Activated naive CD8-positive, alpha-beta T cell treated with anti-CD3 and anti-CD28 coated beads, Interleukin-2, amount 10 ng/mL, durations not matched to agents 7 days and 5 days (primary cell): Measurements from ENCODE around the gene PRR35. TPM values are rescaled to one million over a fixed set of nuclear protein-coding genes. Genes with fewer than 3 reads are reported as not detected.

Experiments used
- ATAC-seq: fragments of 150-1000 bp; cut with Tn5 transposase; one replicate; pipeline ENCODE4 v1.10.0; 2021; ENCODE audit warnings: low read depth, moderate library complexity
- POLR2A ChIA-PET: fragments of 350-600 bp; sonication (Branson Sonifier 250); formaldehyde crosslinking; loops from one replicate; lab custom pipeline; 2021; ENCODE audit warnings: antibody characterized with exemption; lab: Charles Lee
- DNase-seq: peaks from one replicate; pipeline ENCODE4 v3.0.0; 2021
- H3K27ac Mint-ChIP-seq: one replicate; pipeline ENCODE4 v1.8.0; 2022; ENCODE audit warnings: mild to moderate bottlenecking, mixed read lengths
- H3K27me3 Mint-ChIP-seq: one replicate; pipeline ENCODE4 v1.8.0; 2022; ENCODE audit warnings: mild to moderate bottlenecking, moderate library complexity, mixed read lengths
- H3K36me3 Mint-ChIP-seq: one replicate; pipeline ENCODE4 v1.8.0; 2021; ENCODE audit warnings: mild to moderate bottlenecking, mixed read lengths
- H3K4me1 Mint-ChIP-seq: one replicate; pipeline ENCODE4 v1.8.0; 2021; ENCODE audit warnings: mixed read lengths
- H3K4me3 Mint-ChIP-seq: one replicate; pipeline ENCODE4 v1.8.0; 2022; ENCODE audit warnings: mild to moderate bottlenecking, moderate library complexity, mixed read lengths
- H3K9me3 Mint-ChIP-seq: one replicate; pipeline ENCODE4 v1.8.0; 2021; ENCODE audit warnings: mixed read lengths
- total RNA-seq, 2 experiments: library from RNA; stranded (reverse); gene quantifications; one replicate each; pipeline ENCODE4 v1.2.3, GENCODE V29; 2021

Gene PRR35
- total RNA-seq, 2 experiments from 2014 or later: not detected

GRCh38 chr16:567373-568256 lies 7.4 kb downstream of the PRR35 start:
- Mint-ChIP-seq H3K9me3 (no peaks in the 10 kb centered on the region), H3K27ac (peak overlapping the region; percentile 84), H3K4me3 (peak overlapping the region; percentile 71), H3K36me3 (no peaks in the 10 kb centered on the region), H3K27me3 (no peaks in the 10 kb centered on the region), H3K4me1 (peaks cover 24% of the 10 kb centered on the region)
- ATAC-seq (no peak), DNase-seq (no peak)
- POLR2A ChIA-PET: interaction anchor here (0.6 to 1.4 kb wide), 10 partner anchors 13 to 221 kb away, joined by 3 to 8 read pairs (median 3); partner anchors contain the start of genes CAPN15, CHTF18, METTL26 and MRPL28

DNA sequence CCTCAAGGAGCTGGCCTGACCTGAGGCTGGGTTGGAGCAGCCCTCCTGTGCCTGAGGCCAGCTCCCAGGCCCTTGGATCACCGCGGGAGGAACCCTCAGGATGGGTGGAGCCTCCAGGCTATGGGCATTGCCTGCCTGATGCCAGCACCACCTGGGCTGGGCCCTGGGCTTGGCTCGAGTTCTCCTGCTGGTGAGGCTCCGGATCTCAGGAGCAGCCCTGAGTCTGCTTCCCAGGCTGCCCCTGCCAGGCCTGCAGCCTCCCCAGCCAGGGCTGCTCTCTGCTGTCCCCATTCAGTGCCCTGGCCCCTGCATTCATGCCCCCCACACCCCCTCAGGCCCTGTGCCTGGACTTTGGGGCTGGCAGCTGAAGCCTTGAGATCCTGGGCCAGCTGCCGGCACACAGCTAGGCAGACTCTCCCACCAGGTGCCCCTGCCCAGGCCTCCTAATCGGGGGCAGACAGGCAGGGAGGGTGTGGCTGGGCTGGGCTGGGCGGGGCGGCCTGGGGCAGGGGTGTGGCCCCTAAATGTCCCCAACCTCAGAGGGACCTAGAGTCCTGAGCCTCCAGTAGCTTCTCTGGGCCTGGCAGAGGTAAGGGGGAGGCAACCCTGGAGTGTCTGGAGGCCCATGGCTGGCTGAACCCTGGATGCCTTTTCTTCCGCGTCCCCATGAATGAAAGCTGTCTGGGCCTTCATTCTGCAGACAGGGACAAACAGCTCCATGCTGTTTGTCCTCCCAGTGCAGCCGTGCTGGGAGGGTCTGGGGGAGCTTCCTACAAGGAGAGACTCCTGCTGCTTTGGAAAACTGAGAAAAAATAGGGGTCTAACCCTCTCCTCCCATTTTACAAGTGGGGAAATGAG lies 8.4 kb downstream of the PRR35 start:
- Mint-ChIP-seq H3K27ac (peak overlapping the region; percentile 89), H3K9me3 (no peaks in the 10 kb centered on the region), H3K4me1 (peaks cover 24% of the 10 kb centered on the region), H3K36me3 (no peaks in the 10 kb centered on the region), H3K4me3 (peak overlapping the region; percentile 89), H3K27me3 (no peaks in the 10 kb centered on the region)
- ATAC-seq (no peak), DNase-seq (no peak)
- POLR2A ChIA-PET: interaction anchor here (0.8 to 1.3 kb wide), 4 partner anchors 20 to 491 kb away, joined by 3 to 7 read pairs (median 5); partner anchors contain the start of genes MPG and MRPL28

DNA sequence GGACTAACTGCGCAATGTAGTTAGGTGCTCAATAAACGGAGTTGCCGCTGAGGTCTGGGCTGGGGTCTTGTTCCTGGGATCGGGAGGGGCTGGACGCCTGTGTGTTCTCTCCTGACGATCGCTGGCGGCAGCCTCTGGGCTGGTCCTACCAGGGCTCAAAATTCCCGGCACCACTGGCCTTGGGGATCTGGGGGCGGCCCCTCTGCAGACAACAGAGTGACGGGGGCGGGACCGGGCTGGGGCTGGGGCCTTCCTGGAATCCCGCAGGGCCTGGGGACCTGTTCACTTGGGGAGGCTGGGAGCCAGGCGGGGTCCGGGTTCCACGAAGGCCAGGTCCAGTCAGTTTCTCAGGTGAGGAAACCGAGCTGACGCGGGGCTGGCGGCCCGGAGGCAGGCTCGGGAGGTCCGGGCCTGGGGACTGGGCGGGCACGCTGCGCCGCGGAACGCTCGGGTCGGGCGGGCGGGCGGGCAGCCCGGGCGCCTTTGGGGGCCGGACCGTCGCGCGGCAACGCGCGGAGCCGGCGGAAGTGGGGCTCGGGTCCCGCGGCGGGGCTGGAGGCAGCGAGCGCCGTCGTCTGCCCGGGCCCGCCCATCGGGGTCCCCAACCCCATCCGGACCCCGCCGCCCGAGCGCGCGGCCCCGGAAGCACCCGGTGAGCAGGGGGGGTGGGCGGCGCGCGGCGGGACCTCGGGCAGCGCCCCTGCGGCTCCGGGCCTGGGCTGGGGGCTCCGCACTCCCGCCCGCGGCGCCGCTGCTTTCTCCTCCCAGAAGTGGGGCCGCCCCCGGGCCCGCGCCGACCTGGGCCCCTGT lies 9.5 kb downstream of the PRR35 start, which contains the start of gene PIGQ:
Gene PIGQ, plus strand, starts transcription at position 524 of the 810 bp plus-strand sequence. CDS start 4,107 bp downstream, outside the sequence.
- DNase-seq: peak; percentile 83
- Mint-ChIP-seq H3K9me3 (no peaks in the 10 kb centered on the region), H3K27me3 (no peaks in the 10 kb centered on the region), H3K27ac (peak within 1 kb of the TSS; percentile 89), H3K4me1 (peaks cover 24% of the 10 kb centered on the region), H3K36me3 (no peaks in the 10 kb centered on the region), H3K4me3 (peak within 1 kb of the TSS; percentile 89)
- POLR2A ChIA-PET: interaction anchor here (0.8 to 2.9 kb wide), 4 partner anchors 19 to 492 kb away, joined by 3 to 23 read pairs (median 5); partner anchors contain the start of genes CAPN15 and MPG
- peak; percentile 72 for ATAC-seq

GRCh38 chr16:572865-573650 lies 12.9 kb downstream of the PRR35 start:
- POLR2A ChIA-PET: interaction anchor here (1.2 to 1.4 kb wide), 2 partner anchors 72 to 117 kb away, joined by 3 read pairs; partner anchors contain the start of gene WDR24
- Mint-ChIP-seq H3K4me1 (peaks cover 19% of the 10 kb centered on the region), H3K36me3 (no peaks in the 10 kb centered on the region), H3K4me3 (no peak overlapping the region), H3K9me3 (no peaks in the 10 kb centered on the region), H3K27ac (no peak overlapping the region), H3K27me3 (no peaks in the 10 kb centered on the region)
- ATAC-seq (no peak), DNase-seq (no peak)

- H3K9me3 Mint-ChIP-seq: no peaks in the 10 kb centered on the region
- no peak overlapping the region for H3K4me3 Mint-ChIP-seq
- no peak for ATAC-seq
- no peaks in the 10 kb centered on the region for H3K27me3 Mint-ChIP-seq
- no peaks in the 10 kb centered on the region for H3K36me3 Mint-ChIP-seq
- H3K4me1 Mint-ChIP-seq: peaks cover 17% of the 10 kb centered on the region
- H3K27ac Mint-ChIP-seq: no peak overlapping the region
- POLR2A ChIA-PET: no interaction called here
- no peak for DNase-seq
Measured at GRCh38 chr16:574021-574760, 14.0 kb downstream of the PRR35 start.

DNA sequence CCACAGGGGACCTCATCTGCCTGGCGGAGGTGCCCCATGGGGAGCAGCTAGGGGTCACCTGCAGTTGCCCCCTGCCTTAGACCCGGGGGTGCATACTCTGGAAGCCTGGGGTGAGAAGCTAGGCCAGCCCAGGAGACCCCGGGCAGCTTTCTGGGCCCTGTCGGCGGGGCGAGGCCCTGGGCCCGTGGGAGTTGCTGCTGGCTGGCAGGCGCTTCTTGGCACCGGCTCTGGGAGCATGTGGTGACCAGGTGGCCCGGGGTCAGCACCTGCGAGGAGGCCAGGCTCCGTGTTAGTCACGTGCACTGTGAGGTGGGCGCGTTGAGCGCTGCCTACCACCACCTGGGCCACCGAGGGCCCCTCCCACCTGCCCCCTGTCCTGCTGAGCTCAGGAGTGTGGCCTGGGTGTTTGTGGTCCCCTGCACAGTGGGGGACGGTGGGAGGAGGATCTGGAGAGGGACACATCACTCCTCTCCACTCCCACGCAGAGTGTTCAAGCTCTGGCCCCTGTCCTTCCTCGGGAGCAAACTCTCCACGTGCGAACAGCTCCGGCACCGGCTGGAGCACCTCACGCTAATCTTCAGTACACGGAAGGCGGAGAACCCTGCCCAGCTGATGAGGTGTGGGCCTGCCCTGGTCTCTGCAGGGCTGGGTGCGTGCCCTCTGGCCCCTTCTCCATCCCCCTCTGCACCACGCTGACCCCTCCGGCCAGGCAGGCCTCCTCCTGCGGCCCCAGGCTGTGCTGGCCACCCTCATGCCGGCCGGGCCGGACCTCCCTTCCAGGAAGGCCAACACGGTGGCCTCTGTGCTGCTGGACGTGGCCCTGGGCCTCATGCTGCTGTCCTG lies 15.4 kb downstream of the PRR35 start:
- Mint-ChIP-seq H3K4me1 (peaks cover 14% of the 10 kb centered on the region), H3K27ac (no peak overlapping the region), H3K36me3 (no peaks in the 10 kb centered on the region), H3K4me3 (no peak overlapping the region), H3K9me3 (no peaks in the 10 kb centered on the region), H3K27me3 (no peaks in the 10 kb centered on the region)
- no peak for ATAC-seq
- DNase-seq: no peak
- POLR2A ChIA-PET: no interaction called here

- no peaks in the 10 kb centered on the region for H3K36me3 Mint-ChIP-seq
- no peaks in the 10 kb centered on the region for H3K27me3 Mint-ChIP-seq
- H3K27ac Mint-ChIP-seq: no peak overlapping the region
- no peak for ATAC-seq
- peaks cover 9% of the 10 kb centered on the region for H3K4me1 Mint-ChIP-seq
- DNase-seq: no peak
- POLR2A ChIA-PET: no interaction called here
- no peaks in the 10 kb centered on the region for H3K9me3 Mint-ChIP-seq
- H3K4me3 Mint-ChIP-seq: no peak overlapping the region
Measured at GRCh38 chr16:576197-576822, 16.1 kb downstream of the PRR35 start.

DNA sequence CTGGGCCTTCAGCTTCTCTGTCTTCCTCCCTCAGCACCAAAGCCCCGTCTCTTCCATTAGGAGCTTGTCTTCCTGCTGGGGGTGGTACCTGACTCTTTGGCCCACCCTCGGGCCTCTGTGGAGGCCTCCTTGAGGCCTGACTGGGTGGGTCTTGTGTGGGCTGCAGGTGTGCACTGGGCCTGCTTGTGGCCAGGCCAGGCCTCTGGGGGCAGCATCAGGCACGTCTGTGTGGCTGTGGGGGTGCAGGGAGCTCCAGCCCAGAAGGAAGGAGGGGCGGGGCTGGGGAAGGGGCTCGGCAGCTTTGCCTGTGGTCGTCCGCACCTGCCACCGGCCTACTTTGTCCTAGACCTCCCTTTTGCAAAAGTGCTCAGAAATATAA lies 16.6 kb downstream of the PRR35 start:
- H3K27ac Mint-ChIP-seq: no peak overlapping the region
- POLR2A ChIA-PET: no interaction called here
- no peak overlapping the region for H3K4me3 Mint-ChIP-seq
- H3K9me3 Mint-ChIP-seq: no peaks in the 10 kb centered on the region
- DNase-seq: no peak
- peaks cover 4% of the 10 kb centered on the region for H3K4me1 Mint-ChIP-seq
- no peak for ATAC-seq
- H3K27me3 Mint-ChIP-seq: no peaks in the 10 kb centered on the region
- no peaks in the 10 kb centered on the region for H3K36me3 Mint-ChIP-seq

GRCh38 chr16:577796-578195 lies 17.6 kb downstream of the PRR35 start:
- H3K4me3 Mint-ChIP-seq: no peak overlapping the region

GRCh38 chr16:578232-578869 lies 18.2 kb downstream of the PRR35 start:
- DNase-seq (no peak), ATAC-seq (no peak)
- Mint-ChIP-seq H3K36me3 (no peaks in the 10 kb centered on the region), H3K4me3 (no peak overlapping the region), H3K9me3 (no peaks in the 10 kb centered on the region), H3K27me3 (no peaks in the 10 kb centered on the region), H3K4me1 (peaks cover 3% of the 10 kb centered on the region), H3K27ac (no peak overlapping the region)
- POLR2A ChIA-PET: no interaction called here

More at GRCh38 chr16:577796-578195, 17.6 kb downstream of the PRR35 start:
- no peaks in the 10 kb centered on the region for H3K27me3 Mint-ChIP-seq
- H3K36me3 Mint-ChIP-seq: no peaks in the 10 kb centered on the region
- no peaks in the 10 kb centered on the region for H3K9me3 Mint-ChIP-seq
- DNase-seq (no peak), ATAC-seq (no peak)
- H3K4me1 Mint-ChIP-seq: peaks cover 3% of the 10 kb centered on the region
- POLR2A ChIA-PET: no interaction called here
- no peak overlapping the region for H3K27ac Mint-ChIP-seq
